ENCODE data around the gene N4BP2L2. TPM values are rescaled to one million over a fixed set of nuclear protein-coding genes. Genes with fewer than 3 reads are reported as not detected.

The N4BP2L2 gene
- total and polyA plus RNA-seq, 2 of the 8 experiments (the other 6 are each of a cell fraction or from before 2014, with no cell fraction given), result 14.6 to 67.6 TPM

DNA sequence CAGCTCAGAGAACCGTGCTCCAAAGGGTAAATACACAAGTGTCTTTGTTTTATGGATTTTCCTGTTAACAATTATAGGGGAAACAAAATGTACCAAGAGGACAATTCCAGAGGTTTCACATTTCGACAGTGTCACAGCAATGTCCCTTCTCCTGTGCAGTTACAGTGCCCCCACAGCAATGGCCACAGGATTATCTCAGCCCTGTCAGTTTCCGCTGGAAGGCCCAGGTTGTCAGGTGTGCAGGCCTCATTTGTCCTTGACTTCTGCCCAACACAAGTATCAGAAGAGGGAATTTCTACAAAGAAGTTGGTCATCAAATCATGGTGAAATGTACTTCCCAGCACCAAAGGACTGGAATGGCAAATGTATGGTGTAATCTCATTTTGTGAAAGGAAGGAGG, 11.2 kb upstream of the N4BP2L2 start (continued):
- TF ChIP-seq, protein P1, sequence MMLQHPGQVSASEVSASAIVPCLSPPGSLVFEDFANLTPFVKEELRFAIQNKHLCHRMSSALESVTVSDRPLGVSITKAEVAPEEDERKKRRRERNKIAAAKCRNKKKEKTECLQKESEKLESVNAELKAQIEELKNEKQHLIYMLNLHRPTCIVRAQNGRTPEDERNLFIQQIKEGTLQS (IDR thresholded peaks at IDR 0.05; ENCODE audit: insufficient read depth, low read depth, low read length), result no peak
- no peak for TF ChIP-seq JUND (IDR thresholded peaks at IDR 0.05; ENCODE audit: low read length)
- TF ChIP-seq JUN (IDR thresholded peaks at IDR 0.05; ENCODE audit: low read depth, low read length), result no peak
